Mesothelial cell of epicardium (in vitro differentiated cells): ENCODE results near the gene OGG1. TPM values are rescaled to one million over a fixed set of nuclear protein-coding genes. Genes with fewer than 3 reads are reported as not detected.

Experiments
- DNase-seq, 2 experiments: peaks; one replicate each; pipeline ENCODE4 v3.0.0; 2021; ENCODE audit warnings: low spot score in 2 of 2; ENCODE audit not compliant: unreplicated experiment in 2 of 2
- H3K27ac Mint-ChIP-seq: 2 replicates; pipeline ENCODE4 v1.8.0; 2021; ENCODE audit warnings: mixed read lengths
- H3K27me3 Mint-ChIP-seq: 2 replicates; pipeline ENCODE4 v1.8.0; 2021; ENCODE audit warnings: low read depth, mixed read lengths
- H3K36me3 Mint-ChIP-seq: 2 replicates; pipeline ENCODE4 v1.8.0; 2021; ENCODE audit warnings: mixed read lengths
- H3K4me1 Mint-ChIP-seq: 2 replicates; pipeline ENCODE4 v1.8.0; 2021; ENCODE audit warnings: mixed read lengths
- H3K4me3 Mint-ChIP-seq: 2 replicates; pipeline ENCODE4 v1.8.0; 2021; ENCODE audit warnings: mild to moderate bottlenecking, moderate library complexity, mixed read lengths
- H3K9me3 Mint-ChIP-seq: 2 replicates; pipeline ENCODE4 v1.8.0; 2021; ENCODE audit warnings: mixed read lengths
- total RNA-seq: library from RNA; stranded (reverse); gene quantifications from 3 replicates; pipeline ENCODE4 v1.2.1, GENCODE V29; 2021
- TF ChIP-seq, protein P1 (sequence below): fragments of 200-600 bp; sonication (generic); IDR thresholded peaks from one replicate; pipeline ENCODE4 v1.5.0; 2021; ENCODE audit warnings: antibody characterized with exemption; ENCODE audit not compliant: unreplicated experiment

The OGG1 gene
- 37.2 to 51.0 TPM (median 46.0 TPM) in 3 replicates for total RNA-seq

GRCh38 chr3:9749645-9750555 is at the start of gene OGG1:
Gene OGG1, plus strand, starts transcription at chr3:9749952. Its CDS starts 335 bp downstream, at chr3:9750287.
- H3K4me3 Mint-ChIP-seq: peak within 1 kb of the TSS; percentile 94
- TF ChIP-seq, protein P1, sequence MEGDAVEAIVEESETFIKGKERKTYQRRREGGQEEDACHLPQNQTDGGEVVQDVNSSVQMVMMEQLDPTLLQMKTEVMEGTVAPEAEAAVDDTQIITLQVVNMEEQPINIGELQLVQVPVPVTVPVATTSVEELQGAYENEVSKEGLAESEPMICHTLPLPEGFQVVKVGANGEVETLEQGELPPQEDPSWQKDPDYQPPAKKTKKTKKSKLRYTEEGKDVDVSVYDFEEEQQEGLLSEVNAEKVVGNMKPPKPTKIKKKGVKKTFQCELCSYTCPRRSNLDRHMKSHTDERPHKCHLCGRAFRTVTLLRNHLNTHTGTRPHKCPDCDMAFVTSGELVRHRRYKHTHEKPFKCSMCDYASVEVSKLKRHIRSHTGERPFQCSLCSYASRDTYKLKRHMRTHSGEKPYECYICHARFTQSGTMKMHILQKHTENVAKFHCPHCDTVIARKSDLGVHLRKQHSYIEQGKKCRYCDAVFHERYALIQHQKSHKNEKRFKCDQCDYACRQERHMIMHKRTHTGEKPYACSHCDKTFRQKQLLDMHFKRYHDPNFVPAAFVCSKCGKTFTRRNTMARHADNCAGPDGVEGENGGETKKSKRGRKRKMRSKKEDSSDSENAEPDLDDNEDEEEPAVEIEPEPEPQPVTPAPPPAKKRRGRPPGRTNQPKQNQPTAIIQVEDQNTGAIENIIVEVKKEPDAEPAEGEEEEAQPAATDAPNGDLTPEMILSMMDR: no peak
- DNase-seq: peak; percentile 92 to 97
- peaks cover 18% of the 10 kb centered on the region for H3K36me3 Mint-ChIP-seq
- peaks cover 22% of the 10 kb centered on the region for H3K4me1 Mint-ChIP-seq
- H3K27me3 Mint-ChIP-seq: no peaks in the 10 kb centered on the region
- H3K9me3 Mint-ChIP-seq: no peaks in the 10 kb centered on the region
- H3K27ac Mint-ChIP-seq: peak within 1 kb of the TSS; percentile 97

GRCh38 chr3:9700536-9700935 is 49.2 kb upstream of the OGG1 start:
- Mint-ChIP-seq H3K36me3 (peaks cover 21% of the 10 kb centered on the region), H3K9me3 (no peaks in the 10 kb centered on the region), H3K4me1 (peaks cover 8% of the 10 kb centered on the region), H3K27me3 (peaks cover 31% of the 10 kb centered on the region), H3K4me3 (no peak overlapping the region), H3K27ac (no peak overlapping the region)
- no peak for DNase-seq
- TF ChIP-seq, protein P1: no peak

DNA sequence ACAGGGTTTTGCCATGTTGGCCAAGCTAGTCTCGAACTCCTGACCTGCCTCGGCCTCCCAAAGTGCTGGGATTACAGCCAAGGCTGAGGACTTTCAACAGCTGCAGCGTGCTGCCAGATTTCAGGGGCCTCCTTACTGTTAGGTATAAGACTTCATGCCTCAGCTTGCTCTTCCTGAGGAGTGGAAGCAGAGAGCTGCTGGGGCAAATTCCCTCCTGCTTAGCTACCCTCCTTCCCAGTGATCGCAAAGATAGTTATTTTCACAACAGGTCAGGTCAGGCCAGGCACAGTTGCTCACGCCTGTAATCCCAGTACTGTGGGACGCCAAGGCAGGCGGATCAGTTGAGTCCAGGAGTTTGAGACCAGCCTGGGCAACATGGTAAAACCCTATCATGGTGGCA is 48.7 kb upstream of the OGG1 start:
- DNase-seq: no peak
- Mint-ChIP-seq H3K27me3 (peaks cover 36% of the 10 kb centered on the region), H3K9me3 (no peaks in the 10 kb centered on the region), H3K4me1 (peaks cover 8% of the 10 kb centered on the region), H3K27ac (no peak overlapping the region), H3K36me3 (peaks cover 21% of the 10 kb centered on the region), H3K4me3 (no peak overlapping the region)
- TF ChIP-seq, protein P1: no peak

GRCh38 chr3:9701711-9702110 is 48.0 kb upstream of the OGG1 start:
- Mint-ChIP-seq H3K4me1 (peaks cover 8% of the 10 kb centered on the region), H3K9me3 (no peaks in the 10 kb centered on the region), H3K36me3 (peaks cover 21% of the 10 kb centered on the region), H3K27ac (no peak overlapping the region), H3K4me3 (no peak overlapping the region), H3K27me3 (peaks cover 43% of the 10 kb centered on the region)
- TF ChIP-seq, protein P1: no peak
- DNase-seq: no peak

GRCh38 chr3:9703240-9703639 is 46.5 kb upstream of the OGG1 start:
- TF ChIP-seq, protein P1: no peak
- no peaks in the 10 kb centered on the region for H3K9me3 Mint-ChIP-seq
- H3K4me1 Mint-ChIP-seq: peaks cover 8% of the 10 kb centered on the region
- no peak overlapping the region for H3K27ac Mint-ChIP-seq
- no peak overlapping the region for H3K4me3 Mint-ChIP-seq
- H3K36me3 Mint-ChIP-seq: peaks cover 15% of the 10 kb centered on the region
- DNase-seq: no peak
- peaks cover 53% of the 10 kb centered on the region for H3K27me3 Mint-ChIP-seq
